ENCODE results near the gene EIF5B. TPM values are rescaled to one million over a fixed set of nuclear protein-coding genes. Genes with fewer than 3 reads are reported as not detected.

Gene EIF5B
- total RNA-seq, 4 donors from 2014 or later = 25.4 to 30.7 (median 29.0) TPM

DNA sequence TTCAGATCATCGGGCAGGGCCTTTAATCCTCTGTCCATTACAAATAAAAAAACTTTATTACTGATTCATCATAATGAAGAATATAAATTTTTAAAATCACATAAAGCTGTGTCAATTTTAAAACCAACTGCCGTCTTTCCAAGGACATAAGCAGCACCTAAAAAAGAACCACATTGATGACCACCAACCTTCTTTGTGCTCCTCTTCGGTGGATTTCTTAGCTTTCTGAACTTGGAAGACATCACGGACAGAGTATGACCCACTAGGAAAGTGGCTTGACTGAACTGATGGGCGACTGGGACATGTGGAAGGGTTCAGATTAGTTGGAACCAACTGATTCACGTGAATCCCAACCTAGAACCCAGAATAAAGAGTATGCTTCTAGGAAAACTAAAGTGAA lies 68.9 kb downstream of the EIF5B start:
- WGBS, 2 donors = 87 to 89% methylated on average over 6 of the region's 6 CpGs
- intact Hi-C loops (cut with DNase I; ENCODE audit: low total_unique reads) = no loop called here
- TF ChIP-seq, protein P1, sequence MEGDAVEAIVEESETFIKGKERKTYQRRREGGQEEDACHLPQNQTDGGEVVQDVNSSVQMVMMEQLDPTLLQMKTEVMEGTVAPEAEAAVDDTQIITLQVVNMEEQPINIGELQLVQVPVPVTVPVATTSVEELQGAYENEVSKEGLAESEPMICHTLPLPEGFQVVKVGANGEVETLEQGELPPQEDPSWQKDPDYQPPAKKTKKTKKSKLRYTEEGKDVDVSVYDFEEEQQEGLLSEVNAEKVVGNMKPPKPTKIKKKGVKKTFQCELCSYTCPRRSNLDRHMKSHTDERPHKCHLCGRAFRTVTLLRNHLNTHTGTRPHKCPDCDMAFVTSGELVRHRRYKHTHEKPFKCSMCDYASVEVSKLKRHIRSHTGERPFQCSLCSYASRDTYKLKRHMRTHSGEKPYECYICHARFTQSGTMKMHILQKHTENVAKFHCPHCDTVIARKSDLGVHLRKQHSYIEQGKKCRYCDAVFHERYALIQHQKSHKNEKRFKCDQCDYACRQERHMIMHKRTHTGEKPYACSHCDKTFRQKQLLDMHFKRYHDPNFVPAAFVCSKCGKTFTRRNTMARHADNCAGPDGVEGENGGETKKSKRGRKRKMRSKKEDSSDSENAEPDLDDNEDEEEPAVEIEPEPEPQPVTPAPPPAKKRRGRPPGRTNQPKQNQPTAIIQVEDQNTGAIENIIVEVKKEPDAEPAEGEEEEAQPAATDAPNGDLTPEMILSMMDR (IDR thresholded peaks at IDR 0.05) = no peak
- no peak for TF ChIP-seq POLR2A (IDR thresholded peaks at IDR 0.05)
- no peak for DNase-seq (ENCODE audit: low spot score in 2 of 2)
- H3K4me3 ChIP-seq (ENCODE audit: low read depth, poor library complexity, severe bottlenecking) = no peak overlapping the region

DNA sequence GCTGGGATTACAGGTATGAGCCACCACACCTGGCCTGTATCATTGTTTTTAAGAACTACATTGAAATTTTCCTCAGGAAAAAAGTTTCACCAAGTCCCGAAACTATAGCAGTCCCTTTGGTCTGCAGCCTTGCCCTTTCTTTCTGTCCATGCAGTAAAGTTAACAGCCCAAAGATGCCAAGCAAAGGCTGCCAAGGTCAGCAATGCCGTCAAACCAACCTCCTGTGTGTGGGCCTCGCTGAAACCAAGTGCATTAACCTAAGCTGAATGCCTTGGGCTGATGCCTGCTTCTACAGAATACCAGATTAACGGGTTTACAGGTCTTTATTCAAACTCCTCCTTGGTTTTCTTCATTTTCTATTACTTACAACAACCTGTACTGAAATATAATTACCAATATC lies 73.1 kb downstream of the EIF5B start:
- no peak for TF ChIP-seq POLR2A (IDR thresholded peaks at IDR 0.05)
- TF ChIP-seq, protein P1 (IDR thresholded peaks at IDR 0.05) = no peak
- intact Hi-C loops (cut with DNase I; ENCODE audit: low total_unique reads) = no loop called here
- 92 to 95% methylated on average over 4 of the region's 4 CpGs for WGBS, 2 donors
- no peak overlapping the region for H3K4me3 ChIP-seq (ENCODE audit: low read depth, poor library complexity, severe bottlenecking)
- DNase-seq (ENCODE audit: low spot score in 2 of 2) = no peak

DNA sequence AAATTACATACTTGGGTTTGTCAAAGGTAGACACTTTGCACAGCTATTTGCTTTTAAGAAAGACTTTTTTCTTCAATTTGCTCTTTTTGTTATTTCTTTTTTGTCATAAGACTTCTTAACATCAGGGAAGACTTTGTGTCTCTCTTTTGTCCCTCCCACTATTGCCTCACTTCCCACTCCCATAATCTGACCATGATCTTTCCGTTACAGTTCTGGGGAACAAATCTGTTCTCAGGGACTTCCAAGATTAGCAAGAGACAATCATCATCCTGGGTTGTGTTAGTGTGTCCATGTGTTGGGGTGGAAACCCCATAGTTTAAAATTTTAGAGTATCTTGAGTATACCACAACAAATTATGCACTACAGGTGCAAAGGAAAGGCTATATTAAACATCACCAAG lies 77.4 kb downstream of the EIF5B start:
- TF ChIP-seq, protein P1 (IDR thresholded peaks at IDR 0.05) = no peak
- TF ChIP-seq POLR2A (IDR thresholded peaks at IDR 0.05) = no peak
- no peak for DNase-seq (ENCODE audit: low spot score in 2 of 2)
- no peak overlapping the region for H3K4me3 ChIP-seq (ENCODE audit: low read depth, poor library complexity, severe bottlenecking)
- intact Hi-C loops (cut with DNase I; ENCODE audit: low total_unique reads) = no loop called here
- 88 to 93% methylated on average over 1 of the region's 1 CpG for WGBS, 2 donors

DNA sequence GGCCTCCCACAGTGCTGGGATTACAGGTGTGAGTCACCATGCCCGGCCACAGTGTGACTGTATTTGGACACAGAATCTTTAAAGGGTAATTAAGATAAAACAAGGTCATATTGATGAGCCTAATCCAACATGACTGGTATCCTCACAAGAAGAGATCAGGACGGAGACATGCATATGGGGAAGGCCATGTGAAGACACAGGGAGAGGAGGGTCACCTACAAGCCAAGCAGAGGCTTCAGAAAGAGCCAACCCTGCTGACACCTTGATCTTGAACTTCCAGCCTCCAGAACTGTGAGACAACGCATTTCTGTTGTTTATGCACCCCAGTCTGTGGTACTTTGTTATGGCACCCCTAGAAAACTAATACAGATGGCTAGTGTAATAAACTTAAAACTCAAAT lies 80.2 kb downstream of the EIF5B start:
- 94 to 99% methylated on average over 3 of the region's 3 CpGs for WGBS, 2 donors
- intact Hi-C loops (cut with DNase I; ENCODE audit: low total_unique reads) = no loop called here
- H3K4me3 ChIP-seq (ENCODE audit: low read depth, poor library complexity, severe bottlenecking) = no peak overlapping the region
- no peak for DNase-seq (ENCODE audit: low spot score in 2 of 2)
- no peak for TF ChIP-seq POLR2A (IDR thresholded peaks at IDR 0.05)
- TF ChIP-seq, protein P1 (IDR thresholded peaks at IDR 0.05) = no peak

DNA sequence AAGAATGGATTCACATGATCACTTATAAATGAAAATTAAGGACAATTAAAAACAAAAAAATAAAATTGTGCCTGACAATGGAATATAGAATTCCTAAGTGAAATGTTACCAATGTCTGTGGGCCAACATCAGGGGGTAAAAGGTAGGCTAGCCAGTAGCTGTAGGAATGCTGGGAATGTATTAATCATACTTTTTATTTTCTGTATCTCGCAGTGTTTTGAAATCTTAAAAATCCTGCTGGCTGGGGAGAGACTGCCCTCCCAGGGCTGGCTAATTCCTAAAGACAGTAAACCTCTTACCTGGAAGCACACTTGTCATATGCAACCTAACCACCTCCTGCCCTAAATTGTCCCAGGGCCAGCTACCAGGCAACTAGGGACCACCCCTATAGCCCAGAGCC lies 82.8 kb downstream of the EIF5B start:
- TF ChIP-seq, protein P1 (IDR thresholded peaks at IDR 0.05) = no peak
- no peak for TF ChIP-seq POLR2A (IDR thresholded peaks at IDR 0.05)
- intact Hi-C loops (cut with DNase I; ENCODE audit: low total_unique reads) = loop anchor here (2.0 kb wide), 1 partner anchor 15 kb away; no protein-coding TSS in a partner anchor
- no peak for DNase-seq (ENCODE audit: low spot score in 2 of 2)
- H3K4me3 ChIP-seq (ENCODE audit: low read depth, poor library complexity, severe bottlenecking) = no peak overlapping the region
- WGBS, 2 donors = 92 to 94% methylated on average over 1 of the region's 1 CpG

DNA sequence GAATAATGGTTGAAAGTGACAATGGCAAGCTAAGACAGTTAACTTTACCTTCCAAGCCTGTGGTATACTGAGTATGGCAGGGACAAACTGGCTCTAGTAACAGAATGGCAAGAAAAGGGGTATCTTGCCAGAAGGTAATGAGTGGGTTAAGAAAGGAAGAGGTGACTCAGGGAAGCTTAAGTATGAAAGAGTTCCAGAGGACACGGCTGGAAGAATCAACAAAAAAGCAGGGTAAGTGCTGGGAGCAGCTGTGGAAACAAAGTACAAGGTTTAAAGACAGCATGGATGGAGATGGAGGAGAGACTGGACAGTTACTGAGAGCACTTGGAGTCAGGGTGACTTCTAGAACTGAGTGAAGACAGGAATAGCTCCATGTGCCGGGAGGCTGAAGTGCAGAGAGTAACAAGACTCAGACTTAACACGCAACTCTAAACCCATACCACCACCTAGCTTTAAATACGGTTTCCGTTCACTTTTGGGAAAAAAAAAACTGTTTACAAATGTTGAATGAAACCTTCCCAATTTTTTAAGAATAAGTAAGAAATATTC lies 83.6 kb downstream of the EIF5B start:
- WGBS, 2 donors = 80 to 87% methylated on average over 5 of the region's 5 CpGs
- DNase-seq (ENCODE audit: low spot score in 2 of 2) = no peak
- intact Hi-C loops (cut with DNase I; ENCODE audit: low total_unique reads) = loop anchor here (2.0 kb wide), 1 partner anchor 14 kb away; no protein-coding TSS in a partner anchor
- H3K4me3 ChIP-seq (ENCODE audit: low read depth, poor library complexity, severe bottlenecking) = no peak overlapping the region
- no peak for TF ChIP-seq POLR2A (IDR thresholded peaks at IDR 0.05)

Measured in lower leg skin (tissue), 4 donors.